H1 (cell line): Measurements from ENCODE around the gene MT1B. TPM values are rescaled to one million over a fixed set of nuclear protein-coding genes. Genes with fewer than 3 reads are reported as not detected.

Source experiments
- CTCF ChIA-PET: fragments of 300-600 bp; sonication (Branson Sonifier 250); formaldehyde crosslinking; loops from one replicate; lab custom pipeline; 2021; ENCODE audit not compliant: partially characterized antibody; lab: Charles Lee
- POLR2A ChIA-PET: fragments of 300-600 bp; sonication (Branson Sonifier 250); formaldehyde crosslinking; loops from one replicate; lab custom pipeline; 2021; ENCODE audit warnings: inconsistent platforms; ENCODE audit not compliant: partially characterized antibody; lab: Charles Lee
- DNase-seq, 2 experiments: peaks; one replicate each; pipeline versions ENCODE4 v3.0.0 to v3.0.0-alpha.2; 2010 to 2022; ENCODE audit warnings: low spot score in 2 of 2, low read depth in 1 of 2, mixed read lengths in 1 of 2
- FAIRE-seq: peaks from 2 replicates; lab custom pipeline; 2011; peaks lifted over from hg19 to GRCh38; lab: Jason Lieb, UNC
- H2AFZ ChIP-seq: 2 replicates; pipeline ENCODE4 v1.8.1; 2012; ENCODE audit warnings: low read length, inconsistent platforms
- H2AK5ac ChIP-seq: 2 replicates; pipeline ENCODE4 v1.6.1; 2013; ENCODE audit warnings: low read depth, low read length
- H2BK120ac ChIP-seq: replicated peaks from 2 replicates; pipeline ENCODE3; 2013; ENCODE audit warnings: low read depth, low read length, inconsistent platforms
- H2BK12ac ChIP-seq: 2 replicates; pipeline ENCODE4 v1.6.1; 2013; ENCODE audit warnings: low read depth, low read length
- H2BK15ac ChIP-seq: 2 replicates; pipeline ENCODE4 v1.6.1; 2013; ENCODE audit warnings: low read length
- H2BK20ac ChIP-seq: 2 replicates; pipeline ENCODE4 v1.6.1; 2013; ENCODE audit warnings: low read length
- H2BK5ac ChIP-seq: 2 replicates; pipeline ENCODE4 v1.6.1; 2013; ENCODE audit warnings: low read depth, low read length
- H3K14ac ChIP-seq: 2 replicates; pipeline ENCODE4 v1.6.1; 2013; ENCODE audit warnings: inconsistent platforms; ENCODE audit not compliant: insufficient read length
- H3K18ac ChIP-seq: 2 replicates; pipeline ENCODE4 v1.6.1; 2013; ENCODE audit warnings: low read length; ENCODE audit errors: extremely low read depth
- H3K23ac ChIP-seq: 2 replicates; pipeline ENCODE4 v1.6.1; 2013; ENCODE audit warnings: inconsistent platforms; ENCODE audit not compliant: insufficient read length
- H3K23me2 ChIP-seq: 2 replicates; pipeline ENCODE4 v1.6.1; 2013; ENCODE audit warnings: low read depth, low read length
- H3K27ac ChIP-seq: 2 replicates; pipeline ENCODE4 v1.6.1; 2011; ENCODE audit warnings: low read depth, low read length, inconsistent platforms
- H3K27me3 ChIP-seq, 4 experiments: replicated peaks in 1 of 4; 1 replicate in 1 of 4; 2 replicates in 3 of 4; pipeline versions ENCODE4 v1.6.1 to v1.8.1; 2011 to 2013; ENCODE audit warnings: low read length in 3 of 4, mild to moderate bottlenecking in 3 of 4, inconsistent platforms in 2 of 4, mixed read lengths in 2 of 4, moderate library complexity in 1 of 4; ENCODE audit not compliant: control insufficient read depth in 3 of 4, insufficient read depth in 3 of 4; ENCODE audit errors: extremely low read depth in 1 of 4
- H3K36me3 ChIP-seq, 4 experiments: 2 replicates each; pipeline versions ENCODE4 v1.6.1 to v1.8.1; 2011 to 2013; ENCODE audit warnings: mild to moderate bottlenecking in 4 of 4, low read length in 3 of 4, moderate library complexity in 2 of 4, control low read depth in 1 of 4, inconsistent platforms in 1 of 4; ENCODE audit not compliant: insufficient read depth in 4 of 4, control insufficient read depth in 2 of 4
- H3K4ac ChIP-seq: replicated peaks from 2 replicates; pipeline ENCODE3; 2013; ENCODE audit warnings: low read length, low read depth, mixed read lengths, inconsistent platforms; ENCODE audit not compliant: insufficient read length
- H3K4me1 ChIP-seq, 4 experiments: replicated peaks in 1 of 4; 1 replicate in 1 of 4; 2 replicates in 3 of 4; pipeline versions ENCODE4 v1.6.1 to v1.8.1; 2011 to 2013; ENCODE audit warnings: low read length in 3 of 4, inconsistent platforms in 2 of 4, mixed read lengths in 1 of 4; ENCODE audit not compliant: insufficient read depth in 4 of 4, control insufficient read depth in 3 of 4
- H3K4me2 ChIP-seq, 2 experiments: 2 replicates each; pipeline versions ENCODE4 v1.6.1 to v1.8.1; 2011 to 2013; ENCODE audit warnings: low read depth in 2 of 2, low read length in 2 of 2, control low read depth in 1 of 2, inconsistent platforms in 1 of 2, mild to moderate bottlenecking in 1 of 2; ENCODE audit not compliant: insufficient read depth in 1 of 2
- H3K4me3 ChIP-seq, 4 experiments: fragments of 200-600, 300-600 bp in 1 of 4; sonication (generic), shearing (Covaris generic), sonication (Bioruptor Twin) in 1 of 4; 2 replicates each; pipeline versions ENCODE4 v1.5.1 to v1.8.1; 2011 to 2016; ENCODE audit warnings: low read length in 4 of 4, low read depth in 3 of 4, control low read depth in 2 of 4, inconsistent platforms in 2 of 4, mild to moderate bottlenecking in 2 of 4, mixed read lengths in 1 of 4, moderate library complexity in 1 of 4; ENCODE audit not compliant: insufficient read depth in 2 of 4; ENCODE audit errors: extremely low read depth in 1 of 4
- H3K56ac ChIP-seq: replicated peaks from 2 replicates; pipeline ENCODE3; 2013; ENCODE audit warnings: low read depth, mild to moderate bottlenecking, mixed read lengths, low read length, inconsistent platforms; ENCODE audit not compliant: insufficient read length
- H3K79me1 ChIP-seq: 2 replicates; pipeline ENCODE4 v1.6.1; 2013; ENCODE audit warnings: low read depth, low read length, control low read depth
- H3K79me2 ChIP-seq, 2 experiments: 2 replicates each; pipeline versions ENCODE4 v1.6.1 to v1.8.1; 2012 to 2013; ENCODE audit warnings: low read length in 2 of 2, mild to moderate bottlenecking in 2 of 2, inconsistent platforms in 1 of 2; ENCODE audit not compliant: insufficient read depth in 2 of 2, control insufficient read depth in 1 of 2
- H3K9ac ChIP-seq, 4 experiments: replicated peaks in 1 of 4; 1 replicate in 1 of 4; 2 replicates in 3 of 4; pipeline versions ENCODE4 v1.6.1 to v1.8.1; 2011 to 2013; ENCODE audit warnings: low read depth in 3 of 4, low read length in 3 of 4, control low read depth in 2 of 4, mild to moderate bottlenecking in 2 of 4, moderate library complexity in 2 of 4, inconsistent platforms in 1 of 4; ENCODE audit errors: extremely low read depth in 1 of 4
- H3K9me3 ChIP-seq, 2 experiments: 2 replicates each; pipeline versions ENCODE4 v1.6.1 to v1.8.1; 2012 to 2013; ENCODE audit warnings: mild to moderate bottlenecking in 2 of 2, moderate library complexity in 2 of 2, control low read depth in 1 of 2, inconsistent platforms in 1 of 2, low read depth in 1 of 2, low read length in 1 of 2, mixed read lengths in 1 of 2; ENCODE audit not compliant: insufficient read depth in 2 of 2
- H4K20me1 ChIP-seq, 2 experiments: replicated peaks in 1 of 2; 2 replicates each; pipeline versions ENCODE3 to v1.8.1; 2011 to 2013; ENCODE audit warnings: inconsistent platforms in 2 of 2, low read length in 2 of 2, mild to moderate bottlenecking in 1 of 2; ENCODE audit not compliant: insufficient read depth in 2 of 2, control insufficient read depth in 1 of 2
- H4K5ac ChIP-seq: 2 replicates; pipeline ENCODE4 v1.6.1; 2013; ENCODE audit warnings: low read length, low read depth, mixed read lengths, inconsistent platforms; ENCODE audit not compliant: insufficient read length
- H4K8ac ChIP-seq: 2 replicates; pipeline ENCODE4 v1.8.0; 2013; ENCODE audit warnings: mild to moderate bottlenecking, moderate library complexity, low read length, inconsistent platforms; ENCODE audit not compliant: insufficient read depth; ENCODE audit errors: extremely low read depth
- H4K91ac ChIP-seq: replicated peaks from 2 replicates; pipeline ENCODE3; 2013; ENCODE audit warnings: low read length, mixed read lengths, inconsistent platforms; ENCODE audit not compliant: insufficient read length
- EP300 ChIP-seq, 2 experiments: IDR thresholded peaks; 1 replicate in 1 of 2; 2 replicates in 1 of 2; pipeline ENCODE4 v1.6.1; 2011 to 2012; ENCODE audit warnings: low read depth in 2 of 2, low read length in 2 of 2, mild to moderate bottlenecking in 2 of 2, borderline replicate concordance in 1 of 2, inconsistent platforms in 1 of 2, moderate library complexity in 1 of 2
- GABPA ChIP-seq: IDR thresholded peaks from 2 replicates; pipeline ENCODE4 v1.6.1; 2011; ENCODE audit warnings: mild to moderate bottlenecking, low read length, moderate library complexity, borderline replicate concordance; ENCODE audit not compliant: insufficient read depth
- RBBP5 ChIP-seq: IDR thresholded peaks from 2 replicates; pipeline ENCODE4 v1.7.1; 2012; ENCODE audit warnings: low read depth, mild to moderate bottlenecking, inconsistent platforms, low read length, moderate library complexity, borderline replicate concordance
- WGBS, 2 experiments: shearing (Covaris generic) in 1 of 2; methylation state at CpG; one replicate each; pipeline versions ENCODE4 v1.1.6 to v1.1.7; 2013 to 2015; ENCODE audit warnings: low lambda C conversion rate in 2 of 2, mixed read lengths in 2 of 2, inconsistent platforms in 1 of 2, low coverage in 1 of 2, missing lambda C conversion rate in 1 of 2; ENCODE audit not compliant: insufficient replicate concordance in 2 of 2, insufficient coverage in 1 of 2, insufficient read length in 1 of 2; ENCODE audit errors: extremely low coverage in 1 of 2, missing lambda C conversion rate in 1 of 2; 5-methylcytosine and 5-hydroxymethylcytosine counted together
- polyA plus RNA-seq, 7 experiments: library from polyadenylated mRNA; depleted of rRNA in 3 of 7; stranded (reverse) in 5 of 7; unstranded in 2 of 7; fragments of >200 nt in 5 of 7; fragments of 200-250 nt in 2 of 7; gene quantifications; 1 replicate in 5 of 7; 2 replicates in 1 of 7; 4 replicates in 1 of 7; pipeline versions ENCODE4 v1.2.1 to v1.2.3, GENCODE V29; 2011 to 2013; ENCODE audit warnings: missing spikeins in 2 of 7, mixed read lengths in 2 of 7
- total RNA-seq: library from RNA; stranded (reverse); fragmentation: NEBNext Ultra II Directional; extraction: Animal tissue kit (Norgen Biotek cat#: 25700); gene quantifications from 2 replicates; pipeline ENCODE4 v1.2.1, GENCODE V29; 2021

Gene MT1B
- total and polyA plus RNA-seq, 2 of the 8 experiments (the other 6 are each of a cell fraction or from before 2014, with no cell fraction given) = not detected

DNA sequence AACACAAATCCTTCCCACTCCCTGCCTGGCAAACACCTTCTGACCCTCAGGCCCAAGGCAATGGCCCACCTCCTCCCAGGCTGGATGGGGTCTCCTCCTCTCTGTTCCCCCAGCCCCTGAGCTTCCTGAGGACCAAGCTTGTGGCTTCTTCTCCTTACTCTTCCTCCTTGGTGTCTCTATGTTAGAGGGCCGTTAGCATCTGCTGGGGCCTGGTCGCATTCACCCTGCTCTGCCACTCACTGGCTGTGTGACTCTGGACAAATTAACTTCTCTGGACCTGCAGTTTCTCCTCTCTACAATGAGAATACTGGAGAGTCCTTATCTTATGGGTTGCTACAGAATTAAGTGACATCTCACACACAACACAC, 44.0 kb upstream of the MT1B start:
- H2BK20ac ChIP-seq = peak overlapping the region; percentile 66; the same call in 1 of the 2 replicates
- no peak overlapping the region for H2BK120ac ChIP-seq
- H3K79me2 ChIP-seq = no peaks in the 10 kb centered on the region
- whole genome bisulfite sequencing, 2 experiments = 64% methylated on average over 2 of the region's 2 CpGs; no CpG with 5 or more reads in 1 of the 2 experiments
- H4K8ac ChIP-seq = no peak overlapping the region
- H2BK12ac ChIP-seq = peak overlapping the region; percentile 95
- H4K20me1 ChIP-seq = peaks cover 0 to 2% of the 10 kb centered on the region in 2 experiments
- FAIRE-seq = no peak
- H3K79me1 ChIP-seq = no peaks in the 10 kb centered on the region
- peaks cover 27 to 62% (median 52%) of the 10 kb centered on the region in 4 experiments for H3K27me3 ChIP-seq
- H3K23me2 ChIP-seq = peaks cover 11% of the 10 kb centered on the region; the same call in 1 of the 2 replicates
- H3K4me1 ChIP-seq = peaks cover 7 to 21% (median 10%) of the 10 kb centered on the region in 4 experiments
- H3K36me3 ChIP-seq = no peaks in the 10 kb centered on the region
- ChIA-PET CTCF (interaction anchor here (0.9 to 9.2 kb wide), 7 partner anchors 10 to 95 kb away, joined by 3 to 85 read pairs (median 4); partner anchors contain the start of gene MT1E), POLR2A (interaction anchor here (0.7 to 8.0 kb wide), 5 partner anchors 10 to 74 kb away, joined by 3 to 66 read pairs (median 3); partner anchors contain the start of gene MT1E)
- peak overlapping the region; percentile 97 for H2AK5ac ChIP-seq
- peak overlapping the region; percentile 70 to 77 for H3K4me2 ChIP-seq
- 0 out of 2 replicates have a peak overlapping the region, but pooled peaks have one; percentile 66 for H3K18ac ChIP-seq
- H3K14ac ChIP-seq = no peak overlapping the region
- no peak overlapping the region for H2BK5ac ChIP-seq
- TF ChIP-seq RBBP5 (0 out of 2 replicates have a peak, but pooled peaks have one; percentile 22), GABPA (no peak), EP300 (IDR thresholded peaks at IDR 0.05; ENCODE audit: borderline replicate concordance in 1 of 2, low read depth in 2 of 2, low read length in 2 of 2) (no peak)
- H3K27ac ChIP-seq = no peak overlapping the region
- DNase-seq = no peak
- H3K9ac ChIP-seq = no peak overlapping the region
- peak overlapping the region; percentile 35 to 62 (median 47); a peak in 6 of 8 replicates for H3K4me3 ChIP-seq
- H2AFZ ChIP-seq = 0 out of 2 replicates have a peak overlapping the region, but pooled peaks have one; percentile 43
- H4K91ac ChIP-seq = no peak overlapping the region
- no peak overlapping the region for H4K5ac ChIP-seq
- no peaks in the 10 kb centered on the region for H3K9me3 ChIP-seq
- no peak overlapping the region for H3K56ac ChIP-seq
- no peak overlapping the region for H3K4ac ChIP-seq
- H3K23ac ChIP-seq = no peak overlapping the region
- peak overlapping the region; percentile 93; the same call in 1 of the 2 replicates for H2BK15ac ChIP-seq
